GM12878 (cell line): ENCODE results near the gene C16orf90. TPM values are rescaled to one million over a fixed set of nuclear protein-coding genes. Genes with fewer than 3 reads are reported as not detected.

Experiments
- CEBPZ ChIP-seq: fragments of 150-350 bp; IDR thresholded peaks from 2 replicates; pipeline ENCODE4 v1.6.1; 2016; ENCODE audit warnings: low read depth, low read length
- CUX1 ChIP-seq: IDR thresholded peaks from 2 replicates; pipeline ENCODE4 v1.6.1; 2012; ENCODE audit warnings: improper control_type of control experiment, low read depth, low read length; ENCODE audit not compliant: insufficient replicate concordance
- ESRRA ChIP-seq: IDR thresholded peaks from 2 replicates; pipeline ENCODE4 v1.6.1; 2012; ENCODE audit warnings: mild to moderate bottlenecking, low read length, improper control_type of control experiment
- NR2C2 ChIP-seq: IDR thresholded peaks from 2 replicates; pipeline ENCODE4 v1.6.1; 2011; ENCODE audit warnings: borderline replicate concordance, low read depth; ENCODE audit not compliant: control insufficient read depth, insufficient read length
- SIX5 ChIP-seq: IDR thresholded peaks from 2 replicates; pipeline ENCODE4 v1.6.1; 2011; ENCODE audit warnings: mild to moderate bottlenecking, low read depth, low read length, moderate library complexity; ENCODE audit not compliant: severe bottlenecking
- SMARCA5 ChIP-seq: fragments of 450-650 bp; IDR thresholded peaks from 2 replicates; pipeline ENCODE4 v1.6.1; 2017; ENCODE audit warnings: mild to moderate bottlenecking
- ZZZ3 ChIP-seq: IDR thresholded peaks from 2 replicates; pipeline ENCODE4 v1.6.1; 2011; ENCODE audit warnings: low read depth; ENCODE audit not compliant: control insufficient read depth, insufficient read length
- polyA plus RNA-seq, 11 experiments: library from polyadenylated mRNA; depleted of rRNA in 4 of 11; unstranded in 6 of 11; stranded (reverse) in 5 of 11; fragments of >200 nt; fragmentation: Nextera tagmentation in 4 of 11; fragmentation: Illumina TruSeq in 1 of 11; extraction: Ambion mirVana in 4 of 11; extraction: Trizol in 1 of 11; gene quantifications; 1 replicate in 1 of 11; 2 replicates in 10 of 11; pipeline versions ENCODE4 v1.2.1 to v1.2.3, GENCODE V29; 2011 to 2016; ENCODE audit warnings: inconsistent platforms in 2 of 11, missing spikeins in 2 of 11, low read depth in 1 of 11
- total RNA-seq, 4 experiments: library from RNA; depleted of rRNA in 3 of 4; stranded (reverse); fragments of >200 nt in 3 of 4; fragmentation: Illumina TruSeq in 1 of 4; extraction: Trizol in 1 of 4; gene quantifications; 2 replicates each; pipeline versions ENCODE4 v1.2.1 to v1.2.3, GENCODE V29; 2013 to 2021
- TF ChIP-seq, protein P1 (sequence below): fragments of 450-650 bp; IDR thresholded peaks from 2 replicates; pipeline ENCODE4 v1.6.1; 2014; ENCODE audit warnings: mild to moderate bottlenecking
- TF ChIP-seq, protein P2 (sequence below): fragments of 450-650 bp; IDR thresholded peaks from 2 replicates; pipeline ENCODE4 v1.6.1; 2017; ENCODE audit warnings: low read depth, mild to moderate bottlenecking, moderate library complexity

Gene C16orf90
- total and polyA plus RNA-seq, 10 of the 15 experiments (the other 5 are each of a cell fraction or from before 2014, with no cell fraction given), result not detected

- no peak for TF ChIP-seq CUX1
- TF ChIP-seq SIX5, result no peak
- TF ChIP-seq CEBPZ, result no peak
- TF ChIP-seq SMARCA5, result no peak
- TF ChIP-seq ZZZ3, result no peak
- TF ChIP-seq, protein P1, sequence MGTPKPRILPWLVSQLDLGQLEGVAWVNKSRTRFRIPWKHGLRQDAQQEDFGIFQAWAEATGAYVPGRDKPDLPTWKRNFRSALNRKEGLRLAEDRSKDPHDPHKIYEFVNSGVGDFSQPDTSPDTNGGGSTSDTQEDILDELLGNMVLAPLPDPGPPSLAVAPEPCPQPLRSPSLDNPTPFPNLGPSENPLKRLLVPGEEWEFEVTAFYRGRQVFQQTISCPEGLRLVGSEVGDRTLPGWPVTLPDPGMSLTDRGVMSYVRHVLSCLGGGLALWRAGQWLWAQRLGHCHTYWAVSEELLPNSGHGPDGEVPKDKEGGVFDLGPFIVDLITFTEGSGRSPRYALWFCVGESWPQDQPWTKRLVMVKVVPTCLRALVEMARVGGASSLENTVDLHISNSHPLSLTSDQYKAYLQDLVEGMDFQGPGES, result no peak
- no peak for TF ChIP-seq ESRRA
- TF ChIP-seq NR2C2, result no peak
- TF ChIP-seq, protein P2, sequence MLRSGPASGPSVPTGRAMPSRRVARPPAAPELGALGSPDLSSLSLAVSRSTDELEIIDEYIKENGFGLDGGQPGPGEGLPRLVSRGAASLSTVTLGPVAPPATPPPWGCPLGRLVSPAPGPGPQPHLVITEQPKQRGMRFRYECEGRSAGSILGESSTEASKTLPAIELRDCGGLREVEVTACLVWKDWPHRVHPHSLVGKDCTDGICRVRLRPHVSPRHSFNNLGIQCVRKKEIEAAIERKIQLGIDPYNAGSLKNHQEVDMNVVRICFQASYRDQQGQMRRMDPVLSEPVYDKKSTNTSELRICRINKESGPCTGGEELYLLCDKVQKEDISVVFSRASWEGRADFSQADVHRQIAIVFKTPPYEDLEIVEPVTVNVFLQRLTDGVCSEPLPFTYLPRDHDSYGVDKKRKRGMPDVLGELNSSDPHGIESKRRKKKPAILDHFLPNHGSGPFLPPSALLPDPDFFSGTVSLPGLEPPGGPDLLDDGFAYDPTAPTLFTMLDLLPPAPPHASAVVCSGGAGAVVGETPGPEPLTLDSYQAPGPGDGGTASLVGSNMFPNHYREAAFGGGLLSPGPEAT, result no peak
Observed at GRCh38 chr16:3529175-3529574, 33.9 kb upstream of the C16orf90 start (continued).
